SKM-1 treated with dmso at 0.1 percent for 144 hours (cell line): ENCODE results near the gene RTCB.
A peak's percentile ranks its signal among the peaks of the same experiment; 100 is the strongest.

ENCODE experiments used
- DNase-seq: peaks from one replicate; lab custom pipeline; 2025; ENCODE audit not compliant: unreplicated experiment; lab: John Stamatoyannopoulos, UW

Gene RTCB

DNA sequence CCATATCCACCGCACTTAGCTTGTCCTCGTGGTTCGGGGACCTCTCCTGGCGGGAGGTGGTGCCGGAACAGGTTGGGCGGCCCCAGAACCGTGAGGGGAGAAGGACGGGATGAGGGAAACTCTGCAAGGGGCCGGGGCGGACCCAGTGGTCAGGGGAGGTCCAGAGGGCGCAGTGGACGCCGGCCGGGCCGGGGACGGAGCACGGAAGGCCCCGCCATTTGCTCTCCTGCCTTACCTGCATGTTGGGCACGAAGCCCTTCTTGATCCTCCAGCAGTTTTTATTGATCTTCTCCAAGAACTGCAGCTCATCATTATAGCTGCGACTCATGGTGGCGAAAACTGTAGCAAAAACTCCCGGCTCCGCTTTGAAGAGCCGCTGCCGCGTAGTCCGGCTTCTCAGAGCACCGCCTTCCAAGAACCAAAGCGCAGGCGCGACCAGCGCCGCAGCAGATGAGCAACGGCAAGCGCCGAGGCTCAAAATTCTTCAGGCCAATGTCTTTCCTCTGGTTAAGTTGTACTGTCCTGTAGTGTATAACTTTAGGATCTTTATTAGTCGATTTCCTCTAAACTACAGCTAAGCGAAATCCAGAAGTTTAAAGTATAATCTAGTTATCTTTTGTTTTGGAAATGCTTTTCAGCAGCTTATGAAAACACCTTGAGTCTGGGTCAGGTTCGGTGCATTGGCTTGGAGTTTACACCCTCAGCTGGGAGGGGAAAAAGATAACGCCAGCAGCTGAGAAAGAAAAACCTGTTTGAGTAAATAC is at the start of gene RTCB:
RTCB (minus strand) TSS at position 419 of the 764 bp plus-strand sequence; CDS start at position 328, 91 bp downstream.
- DNase-seq, result peak; percentile 70

DNA sequence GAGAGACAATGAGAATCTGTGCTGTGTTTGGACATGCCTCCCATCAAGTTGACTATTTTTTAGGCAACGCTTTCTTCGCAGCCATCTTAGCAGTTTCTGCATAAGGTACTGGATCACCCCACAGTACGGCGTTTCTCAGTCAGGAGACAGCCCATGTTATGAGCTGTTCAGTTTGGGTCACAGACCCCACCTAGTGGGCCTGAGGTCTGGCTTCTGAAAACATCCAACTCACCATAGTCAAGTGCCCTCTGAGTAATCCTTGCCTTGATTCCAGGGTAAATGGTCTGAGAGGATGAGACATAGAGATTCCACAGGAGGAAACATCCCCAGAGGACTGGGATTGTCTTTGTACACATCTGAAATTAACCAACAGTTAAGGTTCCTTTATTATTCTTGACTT is 45.0 kb upstream of the RTCB start:
- no peak for DNase-seq

DNA sequence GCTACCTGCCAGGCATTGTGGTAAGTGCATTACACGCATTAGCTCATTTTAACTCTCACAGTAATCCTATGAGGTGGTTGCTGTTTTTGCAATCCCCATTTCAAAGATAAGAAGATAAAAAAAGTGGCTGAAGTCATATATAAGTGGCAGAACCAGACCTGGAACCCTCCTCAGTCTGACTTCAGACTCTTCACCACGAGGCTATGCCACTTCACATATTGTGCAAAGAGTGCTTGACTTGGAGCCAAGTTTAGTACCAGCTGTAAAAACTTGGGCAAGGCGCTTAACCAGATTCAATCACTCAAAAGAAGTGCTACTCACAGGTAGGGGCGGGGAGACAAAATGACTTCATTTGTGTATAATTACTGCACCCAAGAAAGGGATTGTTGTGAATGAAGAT is 36.9 kb upstream of the RTCB start:
- DNase-seq, result no peak

DNA sequence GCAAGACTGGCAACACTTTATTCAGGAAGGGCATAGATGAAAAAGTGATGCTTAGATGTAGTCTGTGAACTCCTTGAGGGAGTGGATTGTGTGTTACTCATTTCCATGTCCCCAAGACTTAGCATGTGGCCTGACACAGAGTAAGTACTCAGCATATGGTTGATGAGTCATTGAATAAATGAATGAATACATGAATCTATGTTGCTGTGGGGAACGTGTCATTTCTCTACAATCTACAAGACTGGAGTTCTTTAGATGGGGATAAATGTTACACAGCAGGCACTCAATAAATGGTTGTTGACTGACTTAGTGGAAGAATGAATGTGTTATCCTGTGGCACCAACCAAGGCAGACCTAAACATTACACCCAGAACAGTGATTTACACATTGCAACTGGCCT is 34.3 kb upstream of the RTCB start:
- DNase-seq, result no peak

DNA sequence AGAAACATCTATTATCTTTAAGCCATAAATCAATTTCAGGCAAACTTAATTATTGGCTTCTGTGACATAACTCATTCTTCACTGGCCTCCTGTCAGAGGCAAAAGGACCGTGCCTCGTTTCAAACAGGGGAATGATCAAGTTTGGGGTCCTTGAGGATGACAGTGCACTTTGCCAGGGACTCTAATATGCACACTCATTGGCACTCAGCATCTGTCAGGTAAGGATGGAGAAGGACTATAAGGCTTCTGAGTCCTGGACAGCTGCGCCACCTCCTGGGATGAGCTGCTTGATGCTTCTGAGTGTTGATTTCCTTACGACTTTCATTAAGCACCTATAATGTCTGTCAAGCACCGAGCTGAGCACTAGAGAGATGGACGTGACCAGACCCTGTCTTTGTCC is 32.0 kb upstream of the RTCB start:
- DNase-seq, result no peak

DNA sequence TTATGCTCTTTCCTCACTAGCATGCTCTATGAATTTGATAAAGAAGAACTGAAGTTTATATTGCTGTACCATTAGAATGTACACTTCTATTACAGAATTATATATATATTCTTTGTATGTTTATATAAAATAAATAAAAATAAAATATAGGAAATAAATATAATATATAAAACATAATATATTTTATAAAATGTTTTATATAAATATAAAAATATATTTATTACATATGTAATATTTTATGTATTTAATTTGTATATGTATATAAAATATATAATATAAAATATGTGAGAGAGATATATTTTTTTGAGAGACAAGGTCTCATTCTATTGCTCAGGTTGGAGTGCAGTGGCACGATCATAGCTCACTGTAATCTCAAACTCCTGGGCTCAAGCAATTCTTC is 18.3 kb upstream of the RTCB start:
- no peak for DNase-seq

DNA sequence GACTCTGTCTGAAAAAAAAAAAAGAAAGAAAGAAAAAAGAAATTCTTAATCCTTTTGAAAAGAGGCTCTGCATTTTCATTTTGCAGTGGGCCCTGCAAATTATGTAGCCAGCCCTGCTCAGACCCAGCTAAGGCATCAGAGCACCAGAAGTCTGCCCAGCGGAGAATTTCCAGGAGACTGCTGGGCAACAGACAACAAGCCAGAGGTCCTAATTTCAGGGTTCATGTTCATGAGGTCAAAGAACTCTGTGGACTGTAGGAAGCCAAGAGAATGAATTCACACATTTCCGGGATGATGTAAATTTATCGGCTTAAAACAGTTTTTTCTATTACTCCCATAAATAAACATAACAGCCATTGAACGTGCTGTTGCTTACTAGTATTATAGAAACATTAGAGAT is 14.8 kb upstream of the RTCB start:
- no peak for DNase-seq

DNA sequence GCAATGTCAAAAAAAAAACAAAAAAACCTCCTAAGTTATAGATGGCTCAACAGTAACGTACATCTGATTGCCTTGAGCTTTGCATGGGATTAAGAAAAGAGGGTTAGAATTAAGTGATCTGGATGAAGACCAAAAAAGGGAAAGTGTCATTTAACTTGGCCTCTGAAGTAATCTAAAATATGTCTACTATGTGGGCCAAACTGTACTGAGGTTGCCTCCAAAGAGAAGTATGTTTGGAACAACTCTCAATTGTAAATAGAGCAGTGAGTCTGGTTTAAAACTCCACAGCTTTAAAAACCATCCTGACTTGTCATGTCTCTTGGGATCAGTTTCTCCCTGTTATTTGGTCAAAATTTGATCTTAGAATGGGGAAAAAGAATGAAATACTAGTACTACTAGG is 11.6 kb upstream of the RTCB start:
- no peak for DNase-seq

DNA sequence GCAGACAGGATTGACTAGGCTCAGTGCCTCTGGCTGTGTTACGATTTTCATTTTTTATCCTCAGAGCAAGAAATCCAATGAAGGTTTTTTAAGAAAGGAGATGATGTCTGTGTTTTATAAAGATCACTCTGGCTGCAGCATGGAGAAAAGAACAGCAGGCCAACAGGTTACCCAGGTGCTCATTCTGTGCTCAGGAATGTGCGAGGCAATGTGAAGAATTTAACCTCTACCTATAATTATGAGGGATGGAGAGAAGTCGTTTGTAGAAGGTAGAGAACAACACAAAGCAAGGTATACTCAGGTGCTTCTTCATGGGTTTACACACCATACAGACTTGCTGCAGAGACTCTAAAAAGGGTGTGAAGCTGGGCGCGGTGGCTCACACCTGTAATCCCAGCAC is 10.0 kb upstream of the RTCB start:
- no peak for DNase-seq

DNA sequence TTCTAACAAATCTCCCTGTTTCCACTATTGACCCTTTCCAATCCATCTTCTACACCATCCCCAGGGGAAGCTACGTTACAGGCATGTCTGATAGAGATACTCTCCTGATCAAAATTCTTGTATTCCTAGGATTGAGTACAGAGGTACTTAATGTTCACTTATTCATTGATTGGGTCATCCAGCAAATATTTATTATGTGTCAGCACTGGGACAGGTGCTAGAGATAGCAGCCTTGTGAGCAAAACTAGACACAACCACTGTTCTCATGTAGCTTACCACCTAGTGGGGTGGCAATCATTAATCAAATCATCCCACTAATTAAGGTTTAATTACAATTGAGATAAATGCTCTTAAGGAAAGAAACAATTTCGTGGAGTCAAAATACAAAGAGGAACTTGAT is 9.4 kb upstream of the RTCB start:
- no peak for DNase-seq

DNA sequence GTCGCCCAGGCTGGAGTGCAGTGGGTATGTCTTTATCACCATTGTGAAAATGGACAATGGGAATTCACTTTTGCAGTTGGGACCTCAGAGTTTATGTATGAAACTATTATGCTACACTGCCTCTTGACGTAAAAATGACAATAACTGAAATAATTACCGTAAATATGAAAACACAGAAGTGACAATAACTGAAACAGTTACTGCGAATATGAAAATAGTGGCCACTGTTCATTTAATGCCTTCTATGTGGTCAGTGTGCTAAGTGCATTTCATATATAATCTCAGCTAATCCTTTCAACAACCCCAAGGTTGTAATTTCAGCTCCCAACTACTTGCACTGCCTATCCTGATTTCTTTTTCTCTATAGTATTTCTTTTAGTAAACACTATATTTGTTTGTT is 5.9 kb upstream of the RTCB start:
- no peak for DNase-seq

DNA sequence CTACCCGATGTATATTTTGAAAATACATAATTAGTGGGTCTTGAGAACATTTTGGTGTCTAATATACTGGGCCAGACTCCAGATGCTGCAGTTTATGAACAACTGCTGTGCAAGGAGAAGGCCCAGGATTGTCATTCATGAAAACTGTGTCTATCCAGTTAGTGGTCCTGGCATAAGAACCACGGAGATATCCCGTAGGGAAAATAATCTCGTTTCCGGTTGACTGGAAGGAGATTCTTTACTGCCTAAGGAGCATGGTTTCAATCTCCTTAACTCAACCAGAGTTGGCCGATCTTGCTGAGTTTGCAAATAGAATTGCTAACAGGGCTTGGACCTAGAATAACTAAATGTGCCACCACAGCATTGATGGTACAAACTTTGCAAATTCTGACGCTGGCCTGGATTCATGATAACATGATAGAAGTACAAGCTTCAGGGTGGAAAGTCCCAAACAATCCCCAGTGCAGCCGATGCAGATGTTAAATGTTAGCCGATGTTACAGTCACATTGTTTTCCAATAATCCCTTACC is 4.6 kb upstream of the RTCB start:
- DNase-seq, result no peak

DNA sequence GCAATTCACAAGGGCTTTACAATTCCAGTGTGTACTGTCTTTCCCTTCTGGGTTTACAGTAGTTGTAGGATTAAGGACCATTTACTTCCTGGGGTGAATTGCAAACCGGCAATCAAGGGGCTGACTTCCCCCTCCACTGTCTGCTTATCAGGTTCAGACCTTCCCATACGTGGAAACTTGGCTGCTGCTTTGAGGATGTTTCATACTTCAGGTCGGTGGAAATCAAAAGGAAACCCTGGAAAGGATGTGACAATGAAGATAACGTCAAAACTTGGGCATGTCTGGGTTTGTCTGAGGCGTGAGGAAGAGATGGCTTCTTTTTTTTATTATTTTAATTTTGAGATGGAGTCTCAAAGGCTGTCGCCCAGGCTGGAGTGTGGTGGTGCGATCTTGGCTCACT is 2.1 kb upstream of the RTCB start:
- DNase-seq, result no peak

DNA sequence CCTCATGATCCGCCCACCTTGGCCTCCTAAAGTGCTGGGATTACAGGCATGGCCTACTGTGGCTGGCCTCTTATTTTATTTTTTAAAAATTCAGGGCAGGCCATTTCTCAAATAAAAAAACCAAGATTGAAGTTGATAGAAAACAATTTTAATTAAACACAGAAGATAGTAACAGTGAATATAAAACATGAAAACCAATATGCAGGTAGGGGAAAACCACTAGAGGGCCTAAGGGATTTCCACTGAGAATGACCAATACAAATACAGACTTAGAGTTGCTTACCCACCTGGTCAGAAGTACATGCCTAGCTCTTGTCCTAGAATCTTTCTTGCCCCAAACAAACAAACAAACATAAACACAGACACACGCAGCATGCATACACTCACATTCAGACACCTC is 1.7 kb upstream of the RTCB start:
- DNase-seq, result no peak

DNA sequence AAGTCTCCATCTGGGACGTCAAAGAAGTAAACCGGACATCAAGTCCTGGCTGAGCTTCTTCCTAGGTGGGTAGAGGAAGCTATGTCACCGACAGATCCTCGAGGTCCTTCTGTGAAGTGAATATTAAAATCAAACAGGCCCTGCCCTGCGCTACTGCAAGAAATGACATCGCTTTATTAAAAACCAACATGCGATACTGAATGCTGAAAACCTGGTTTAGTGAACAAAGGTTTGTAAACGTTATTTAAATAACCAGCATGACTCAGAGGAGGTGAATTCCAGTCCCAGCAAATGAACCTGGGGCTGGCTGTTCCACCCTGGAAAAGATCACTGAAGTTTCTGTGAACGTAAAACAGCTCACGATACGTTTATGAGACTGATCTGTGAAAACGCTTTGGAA is 645 bp downstream of the RTCB start:
- no peak for DNase-seq

DNA sequence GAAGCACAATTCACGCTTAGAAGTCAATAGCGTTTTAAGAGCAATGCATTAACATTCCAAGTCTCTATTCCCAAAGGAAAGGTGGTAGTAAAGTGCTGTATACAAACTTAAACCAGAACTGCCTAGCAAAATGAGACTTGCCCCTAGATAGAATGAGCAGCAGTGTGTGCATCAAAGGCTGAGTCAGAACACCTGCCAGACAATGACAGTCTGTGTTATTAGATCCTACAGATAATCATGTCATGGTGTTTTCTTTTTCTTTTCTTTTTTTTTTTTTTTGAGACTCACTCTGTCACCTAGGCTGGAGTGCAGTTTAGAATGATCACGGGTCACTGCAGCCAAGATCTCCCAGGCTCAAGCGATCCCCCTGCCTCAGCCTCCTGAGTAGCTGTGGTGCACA is 1.6 kb downstream of the RTCB start:
- no peak for DNase-seq

DNA sequence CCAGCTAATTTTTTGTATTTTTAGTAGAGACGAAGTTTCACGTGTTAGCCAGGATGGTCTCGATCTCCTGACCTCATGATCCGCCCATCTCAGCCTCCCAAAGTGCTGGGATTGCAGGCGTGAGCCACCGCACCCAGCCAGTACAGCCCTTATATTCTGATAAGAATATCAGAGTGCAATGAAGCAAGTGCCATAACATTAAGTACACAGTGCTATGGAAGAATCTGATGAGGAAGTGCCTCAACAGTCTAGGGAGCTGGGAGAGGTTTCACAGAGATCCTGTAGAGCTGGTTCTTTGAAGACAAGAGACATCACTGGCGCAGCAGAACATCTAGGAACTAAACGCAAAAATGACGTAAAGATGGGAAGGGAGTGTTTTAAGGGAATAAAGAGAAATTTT is 2.1 kb downstream of the RTCB start:
- DNase-seq, result no peak

DNA sequence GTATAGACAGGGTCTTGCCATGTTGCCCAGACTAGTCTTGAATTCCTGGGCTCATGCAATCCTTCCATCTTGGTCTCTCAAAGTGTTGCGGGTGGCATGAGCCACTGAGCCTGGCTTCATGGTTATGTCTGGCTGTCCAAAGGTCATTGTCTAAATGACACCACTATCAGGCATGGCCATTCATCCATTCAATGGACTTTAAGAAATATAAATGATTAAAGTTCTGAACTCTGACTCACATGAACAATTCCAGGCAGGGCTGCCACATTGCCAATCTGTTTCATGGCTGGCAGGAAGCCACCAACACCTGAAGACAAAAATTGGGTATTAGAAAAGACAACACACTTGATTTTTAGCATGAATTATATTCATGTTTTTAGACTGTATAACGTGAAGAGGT is 4.1 kb downstream of the RTCB start:
- DNase-seq, result no peak

DNA sequence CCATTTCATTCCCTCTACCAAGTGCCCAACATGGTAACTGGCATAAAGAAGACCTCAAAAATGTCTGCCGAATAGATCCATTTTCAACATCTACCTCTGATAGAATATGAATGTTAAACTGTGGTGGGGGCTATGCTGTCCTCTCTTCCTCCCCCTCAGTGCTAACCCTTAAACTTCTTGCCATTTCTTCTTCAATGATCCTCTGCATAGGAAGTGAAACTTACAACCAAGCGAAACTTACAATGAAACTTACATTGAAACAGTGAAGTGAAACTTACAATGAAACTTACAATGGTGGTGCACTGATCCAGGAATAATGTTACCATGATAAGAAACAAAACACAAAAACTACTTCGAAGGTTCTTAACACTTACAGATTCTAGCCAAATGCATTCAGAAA is 4.7 kb downstream of the RTCB start:
- no peak for DNase-seq

DNA sequence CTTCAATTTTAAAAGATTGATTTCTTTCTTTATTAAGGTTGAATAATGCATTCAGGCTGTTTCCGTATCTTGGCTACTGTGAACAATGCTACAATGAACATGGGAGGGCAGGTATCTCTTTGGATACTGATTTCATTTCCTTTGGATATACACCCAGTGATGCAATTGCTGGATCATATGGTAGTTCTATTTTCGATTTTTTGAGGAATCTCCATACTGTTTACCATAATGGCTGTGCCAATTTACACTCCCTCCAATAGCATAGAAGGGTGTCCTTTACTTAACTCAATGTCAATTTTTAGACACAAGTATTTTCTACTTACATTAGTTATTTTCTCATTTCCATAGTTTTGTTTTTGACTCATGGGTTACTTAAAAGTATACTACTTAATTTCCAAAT is 8.0 kb downstream of the RTCB start:
- no peak for DNase-seq

DNA sequence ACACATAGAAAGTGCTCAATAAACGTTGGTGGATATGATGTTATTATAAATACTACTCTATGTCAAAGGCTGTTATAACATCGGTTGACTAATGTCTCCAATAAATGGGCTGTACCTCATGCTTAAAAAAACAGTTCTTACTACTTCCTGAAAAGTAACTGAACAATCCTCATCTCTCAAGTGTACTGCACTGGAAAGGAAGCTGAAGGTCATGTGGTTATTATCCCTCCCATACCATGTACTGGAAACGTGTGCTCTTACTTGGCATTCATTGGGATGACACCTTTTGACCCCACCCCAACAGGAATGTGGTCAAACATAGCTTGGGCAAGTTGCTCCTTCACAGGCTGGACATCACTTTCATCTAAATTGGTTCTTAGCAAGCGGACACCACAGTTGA is 10.6 kb downstream of the RTCB start:
- DNase-seq, result no peak

DNA sequence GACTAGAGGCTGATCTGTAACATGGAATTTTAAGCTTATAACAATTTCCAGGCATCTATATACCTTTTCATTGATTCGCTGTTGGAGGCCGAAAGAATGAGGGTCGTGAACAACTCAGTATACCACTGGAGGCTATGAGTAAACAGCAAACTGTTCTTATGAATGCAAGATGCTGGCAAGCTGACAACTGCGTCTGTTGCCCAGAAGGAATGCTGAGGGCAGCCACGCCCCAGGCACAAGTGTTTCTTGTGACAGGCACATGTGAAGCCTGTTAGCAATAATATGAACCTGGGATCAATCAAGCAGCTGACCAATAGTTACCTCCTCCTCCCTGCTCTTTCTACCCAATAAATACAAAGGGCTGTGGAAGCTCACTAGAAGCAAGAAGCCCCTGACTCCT is 15.3 kb downstream of the RTCB start:
- DNase-seq, result no peak

DNA sequence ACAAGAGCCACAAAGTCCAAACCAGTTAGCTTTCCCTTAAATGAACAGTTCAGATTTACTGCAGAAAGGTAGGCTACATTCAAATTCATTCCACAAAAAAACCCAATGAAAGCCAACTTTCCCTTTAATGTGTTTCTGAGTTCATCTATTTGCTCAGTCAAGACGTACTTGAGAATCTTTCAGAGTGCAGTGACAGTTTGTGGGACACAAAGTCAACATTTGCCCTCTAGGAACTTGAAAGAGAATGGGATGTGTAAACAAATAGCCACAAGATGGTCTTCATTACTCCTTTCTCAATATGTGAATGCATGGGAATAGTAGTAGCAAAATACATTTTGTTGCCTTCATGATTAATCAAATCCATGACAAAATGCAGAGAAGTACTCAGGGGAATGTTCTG is 15.8 kb downstream of the RTCB start:
- DNase-seq, result no peak
